GM18508 (cell line): ENCODE measurements around the gene EEF1B2.
"Not testable (repeated sequence)": the region's sequence is repeated elsewhere in the genome, so short reads cannot be mapped to it uniquely, and the experiment has no call there.

Experiments used
- ATAC-seq: cut with Tn5 transposase; IDR thresholded peaks from one replicate; pipeline ENCODE4 v1.9.1; 2021; ENCODE audit warnings: moderate number of reproducible peaks; ENCODE audit not compliant: insufficient read depth, unreplicated experiment

EEF1B2 gene

GRCh38 chr2:206159346-206160124 lies at the start of gene EEF1B2, which contains the start of gene NDUFS1:
Gene EEF1B2 (plus strand): TSS chr2:206159895. CDS start chr2:206159980, 85 bp downstream.
Gene NDUFS1 (minus strand): TSS chr2:206159444. CDS start chr2:206153678, 5,766 bp downstream.
- ATAC-seq = peak; percentile 83

GRCh38 chr2:206112108-206112507 lies 47.6 kb upstream of the EEF1B2 start:
- no peak for ATAC-seq

- ATAC-seq = no peak
Observed at GRCh38 chr2:206112846-206113547, 46.7 kb upstream of the EEF1B2 start.

- ATAC-seq = no peak
Observed at GRCh38 chr2:206115026-206115578, 44.6 kb upstream of the EEF1B2 start.

GRCh38 chr2:206116278-206116677 lies 43.4 kb upstream of the EEF1B2 start:
- ATAC-seq = no peak

GRCh38 chr2:206122569-206122968 lies 37.1 kb upstream of the EEF1B2 start:
- not testable (repeated sequence) for ATAC-seq

- no peak for ATAC-seq
Observed at GRCh38 chr2:206125901-206126300, 33.8 kb upstream of the EEF1B2 start.

GRCh38 chr2:206127656-206128055 lies 32.0 kb upstream of the EEF1B2 start:
- no peak for ATAC-seq

GRCh38 chr2:206143451-206143850 lies 16.2 kb upstream of the EEF1B2 start:
- ATAC-seq = no peak

GRCh38 chr2:206144383-206144782 lies 15.3 kb upstream of the EEF1B2 start:
- ATAC-seq = no peak

- ATAC-seq = no peak
Observed at GRCh38 chr2:206145665-206146064, 14.0 kb upstream of the EEF1B2 start.

- ATAC-seq = no peak
Observed at GRCh38 chr2:206149330-206149729, 10.4 kb upstream of the EEF1B2 start.

- no peak for ATAC-seq
Observed at GRCh38 chr2:206150168-206150567, 9.5 kb upstream of the EEF1B2 start.

GRCh38 chr2:206150631-206151030 lies 9.1 kb upstream of the EEF1B2 start:
- no peak for ATAC-seq

- no peak for ATAC-seq
Observed at GRCh38 chr2:206154197-206154596, 5.5 kb upstream of the EEF1B2 start.

- not testable (repeated sequence) for ATAC-seq
Observed at GRCh38 chr2:206157014-206157413, 2.7 kb upstream of the EEF1B2 start.

- peak; percentile 11 for ATAC-seq
Observed at GRCh38 chr2:206158563-206159345, 941 bp upstream of the EEF1B2 start.

GRCh38 chr2:206160125-206160806 lies 571 bp downstream of the EEF1B2 start:
- ATAC-seq = peak; percentile 18

GRCh38 chr2:206160807-206161179 lies 1.1 kb downstream of the EEF1B2 start:
- no peak for ATAC-seq

GRCh38 chr2:206162401-206162800 lies 2.7 kb downstream of the EEF1B2 start:
- not testable (repeated sequence) for ATAC-seq
